DMS53 treated with DMSO at 0.1 percent for 48 hours (cell line): ENCODE data around the gene IRF4.

Experiments
- DNase-seq: peaks from one replicate; lab custom pipeline; 2025; ENCODE audit not compliant: unreplicated experiment; lab: John Stamatoyannopoulos, UW

IRF4 gene

GRCh38 chr6:441126-441920 lies 49.8 kb downstream of the IRF4 start:
- no peak for DNase-seq

DNA sequence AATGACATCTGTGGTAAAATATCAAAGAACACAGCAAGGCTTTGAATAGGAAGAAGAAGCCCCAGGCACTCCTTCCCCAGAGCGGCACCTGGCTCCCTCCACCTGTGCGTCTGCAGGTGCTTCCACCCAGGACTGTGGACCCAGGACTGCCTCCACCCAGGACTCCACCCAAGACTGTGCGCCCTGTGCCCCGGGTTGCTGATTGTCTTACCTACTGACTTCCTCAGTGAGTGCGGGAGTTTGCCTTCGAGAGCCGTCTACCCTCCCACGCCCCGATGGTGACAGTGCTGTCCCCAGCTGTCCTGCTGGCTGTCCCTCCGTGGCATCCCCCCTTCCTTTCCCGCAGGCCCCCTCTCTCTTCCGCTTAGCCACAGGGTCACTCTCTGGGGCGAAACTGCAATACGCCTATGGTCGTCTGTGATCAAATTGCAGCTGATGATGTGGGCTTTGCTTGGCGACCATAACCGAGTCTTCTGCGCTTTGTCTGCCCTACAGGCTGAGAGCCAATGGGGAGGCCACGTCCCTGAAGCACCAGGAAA lies 52.1 kb downstream of the IRF4 start:
- DNase-seq, result no peak

DNA sequence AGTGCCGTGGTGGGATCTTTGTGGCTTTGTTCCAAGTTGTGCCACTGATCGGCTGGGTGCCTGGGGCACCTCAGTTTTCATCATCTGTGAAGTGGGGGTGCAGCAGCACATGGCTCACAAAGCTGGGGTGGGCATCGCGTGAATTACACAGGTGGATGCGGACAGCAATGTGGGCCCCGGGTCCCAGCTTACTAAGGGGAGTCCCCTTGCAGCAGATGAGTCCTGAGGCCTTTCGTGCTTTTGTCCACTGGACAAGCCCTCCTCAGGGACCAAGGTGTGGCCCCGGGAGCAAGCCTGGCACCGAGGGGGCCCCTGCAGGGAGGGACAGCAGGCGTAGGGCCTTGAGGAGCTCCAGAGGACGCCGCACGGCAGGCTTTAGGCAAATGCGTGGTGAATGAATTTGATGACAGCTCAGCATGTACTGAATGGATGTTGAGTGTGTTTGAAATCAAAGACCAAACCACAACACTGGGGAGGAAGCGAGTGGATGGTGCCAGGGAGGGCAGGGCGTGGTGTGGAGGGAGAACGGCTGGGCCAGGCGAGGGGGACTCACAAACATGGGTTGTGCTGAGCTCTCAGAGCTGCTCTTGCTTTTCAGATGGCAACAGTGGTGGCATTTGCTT lies 53.2 kb downstream of the IRF4 start:
- DNase-seq, result no peak

GRCh38 chr6:445571-446417 lies 54.2 kb downstream of the IRF4 start:
- no peak for DNase-seq

- no peak for DNase-seq
Observed at GRCh38 chr6:446418-447366, 55.1 kb downstream of the IRF4 start.

GRCh38 chr6:447381-448165 lies 56.0 kb downstream of the IRF4 start:
- no peak for DNase-seq

DNA sequence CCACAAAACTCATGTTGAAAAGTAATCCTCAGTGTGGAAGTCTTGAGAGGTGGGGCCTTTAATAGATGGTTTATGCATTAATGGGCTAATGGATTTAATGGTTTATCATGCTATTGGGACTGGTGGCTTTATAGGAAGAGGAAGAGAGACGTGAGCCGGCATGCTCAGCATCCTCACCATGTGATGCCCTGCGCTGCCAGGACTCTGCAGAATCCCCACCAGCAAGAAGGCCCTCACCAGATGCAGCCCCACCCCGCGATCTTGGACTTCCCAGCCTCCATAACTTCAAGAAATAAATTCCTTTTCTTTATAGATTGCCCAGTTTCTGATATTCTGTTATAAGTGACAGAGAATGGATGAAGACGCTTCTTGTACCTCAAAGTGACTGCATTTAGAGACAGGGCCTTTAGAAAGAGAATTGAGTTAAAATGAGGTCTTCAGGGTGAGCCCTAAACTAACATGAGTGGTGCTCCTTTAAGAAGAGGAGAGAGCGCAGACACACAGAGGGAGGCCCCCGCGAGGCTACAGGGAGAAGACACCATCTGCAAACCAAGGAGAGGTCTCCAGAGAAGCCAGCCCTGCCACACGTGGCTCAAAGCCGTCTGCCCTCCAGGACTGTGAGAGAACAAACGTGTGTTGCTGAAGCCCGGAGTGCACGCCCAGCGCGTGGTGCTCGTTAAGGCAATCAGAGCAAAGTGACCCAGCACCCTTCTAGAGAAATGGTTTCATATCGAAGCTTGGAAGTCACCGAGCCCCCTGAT lies 56.9 kb downstream of the IRF4 start:
- no peak for DNase-seq

DNA sequence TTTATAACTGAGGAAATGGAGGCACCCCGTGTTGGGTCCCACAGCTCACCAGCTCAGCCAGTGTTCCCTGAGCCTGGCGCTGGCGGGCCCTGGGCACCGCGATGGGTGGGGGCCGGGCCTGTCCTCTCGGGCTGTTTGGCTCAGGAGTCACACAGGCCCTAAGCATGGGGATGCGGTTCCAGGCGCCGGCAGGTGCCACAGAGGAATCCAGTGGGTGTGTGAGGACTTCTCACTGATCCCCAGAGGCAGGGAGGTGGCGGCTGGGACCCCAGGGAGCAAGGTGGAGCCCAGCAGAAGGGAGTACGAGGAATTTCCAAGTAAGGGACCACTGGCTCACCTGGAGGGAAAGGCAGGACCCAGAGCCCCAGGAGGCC lies 57.5 kb downstream of the IRF4 start:
- DNase-seq, result no peak

GRCh38 chr6:449486-450419 lies 58.2 kb downstream of the IRF4 start:
- DNase-seq, result no peak

GRCh38 chr6:451336-451735 lies 59.8 kb downstream of the IRF4 start:
- DNase-seq, result no peak

GRCh38 chr6:451847-452246 lies 60.3 kb downstream of the IRF4 start:
- no peak for DNase-seq

DNA sequence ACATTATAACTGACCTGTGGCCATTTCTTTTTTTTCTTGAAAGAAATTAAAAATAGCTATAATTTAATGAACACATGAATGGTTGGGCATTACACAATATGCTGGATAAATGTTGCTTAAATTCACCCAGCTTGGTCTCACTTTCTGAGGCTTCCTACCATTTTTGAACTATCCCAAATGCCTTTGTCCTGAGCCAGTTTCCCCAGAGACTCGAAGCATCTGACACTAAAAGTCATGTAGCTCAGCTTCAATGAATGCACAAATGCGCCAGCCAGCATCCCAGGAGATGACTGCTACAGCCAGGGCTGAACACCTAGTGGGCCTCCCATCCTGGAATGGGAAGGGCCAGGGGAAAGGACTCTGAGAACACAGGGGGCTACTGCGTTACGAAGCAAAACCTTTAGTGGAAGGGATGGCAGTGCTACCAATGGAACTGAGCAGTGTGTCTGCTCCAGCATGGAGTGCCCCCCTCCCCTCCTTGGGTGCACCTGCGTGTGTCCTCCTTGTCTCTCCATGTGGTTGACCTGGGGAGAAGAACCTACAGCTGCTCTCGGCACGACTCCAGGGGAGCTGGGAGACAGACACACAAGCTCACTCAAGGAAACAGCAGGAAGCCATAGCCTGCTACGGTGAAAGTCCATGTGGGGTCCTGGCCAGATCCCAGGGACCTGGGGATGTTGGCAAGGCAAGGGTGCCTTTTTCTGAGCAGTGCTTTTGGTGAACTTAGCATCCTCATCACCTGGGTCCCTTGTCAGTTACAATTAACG lies 60.9 kb downstream of the IRF4 start:
- no peak for DNase-seq

DNA sequence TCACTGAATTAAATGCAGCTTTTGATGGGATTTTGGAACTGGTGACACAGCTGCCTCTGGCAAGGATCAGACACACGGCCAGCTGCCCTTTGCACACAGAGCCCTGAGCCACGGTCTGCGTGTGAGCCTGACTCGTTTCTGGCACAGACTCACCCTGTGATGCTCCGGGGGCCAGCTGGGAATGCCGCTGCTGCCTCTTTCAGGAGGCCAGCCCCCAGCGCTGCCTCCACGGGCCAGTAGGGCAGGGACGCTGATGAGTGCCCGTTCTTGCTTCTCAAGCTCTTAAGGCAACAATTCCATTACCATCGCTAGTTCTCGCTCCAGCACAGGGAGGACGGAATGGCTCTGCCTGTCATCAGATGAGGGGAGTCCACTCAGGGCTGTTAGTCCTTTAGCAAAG lies 61.6 kb downstream of the IRF4 start:
- no peak for DNase-seq

DNA sequence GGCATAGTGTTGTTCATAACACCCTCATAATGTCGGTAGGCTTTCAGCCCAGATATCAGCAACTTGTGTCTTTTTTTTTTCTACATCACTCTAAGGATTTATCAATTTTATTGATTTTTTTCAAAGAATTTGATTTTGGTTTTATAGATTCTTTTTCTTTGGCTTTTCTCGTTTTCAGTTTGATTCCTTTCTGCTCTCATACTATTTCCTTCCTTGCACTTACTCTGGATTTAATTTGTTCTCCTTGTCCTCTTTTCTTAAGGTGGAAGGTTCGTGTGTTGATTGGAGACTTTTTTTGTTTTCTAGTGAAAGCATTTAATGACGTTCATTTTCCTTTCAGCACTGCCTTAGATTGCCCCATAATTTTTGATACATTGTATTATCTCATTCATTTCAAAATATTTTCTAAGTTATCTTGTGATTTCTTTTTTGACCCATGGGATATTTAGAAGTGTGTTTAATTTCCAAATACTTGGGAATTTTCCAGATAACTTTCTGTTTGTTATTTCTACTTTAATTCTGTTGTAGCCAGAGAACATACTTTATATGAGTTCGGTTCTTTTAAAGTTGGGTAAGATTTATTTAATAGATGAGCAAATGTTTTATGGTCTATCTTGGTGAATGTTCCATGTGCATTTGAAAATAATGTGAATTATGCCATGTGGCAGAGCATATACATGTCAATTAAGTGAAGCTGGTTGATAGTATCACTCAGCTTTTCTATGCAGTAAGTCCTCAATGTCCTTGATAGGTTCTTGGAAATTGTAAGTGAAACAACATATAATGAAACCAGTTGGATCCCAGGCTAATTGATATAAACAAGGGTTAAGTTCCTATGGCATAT lies 62.8 kb downstream of the IRF4 start:
- no peak for DNase-seq

GRCh38 chr6:455006-455585 lies 63.5 kb downstream of the IRF4 start:
- DNase-seq, result no peak

DNA sequence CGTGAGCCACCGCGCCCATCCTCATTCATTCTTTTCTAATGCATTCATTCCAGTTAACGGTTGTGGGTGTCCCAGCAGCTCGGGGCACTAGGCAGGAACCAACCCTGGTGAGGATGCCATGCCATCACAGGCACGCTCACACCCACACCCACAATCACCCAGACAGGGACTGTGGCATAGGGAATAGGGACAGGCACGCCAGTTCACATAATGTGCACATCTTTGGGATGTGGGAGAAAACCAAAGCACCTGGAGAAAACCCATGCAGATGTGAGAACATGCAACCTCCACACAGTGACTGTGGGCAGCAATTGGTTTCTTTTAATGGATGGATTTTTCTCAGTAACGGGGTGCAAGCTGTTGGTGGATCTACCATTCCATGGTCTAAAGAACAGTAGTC lies 64.3 kb downstream of the IRF4 start:
- DNase-seq, result no peak
